SJSA1 (cell line): ENCODE data around the gene NR1H2. TPM values are rescaled to one million over a fixed set of nuclear protein-coding genes. Genes with fewer than 3 reads are reported as not detected.
"Not testable (repeated sequence)": the region's sequence is repeated elsewhere in the genome, so short reads cannot be mapped to it uniquely, and the experiment has no call there.

Source experiments
- DNase-seq, 2 experiments: peaks; one replicate each; pipeline ENCODE4 v3.0.0-alpha.2; 2015 to 2020; ENCODE audit warnings: low spot score in 2 of 2, low read depth in 1 of 2
- H3K27ac ChIP-seq: fragments of 250-450 bp; sonication (Bioruptor Pico); 2 replicates; pipeline ENCODE4 v1.5.1; 2020; ENCODE audit warnings: mild to moderate bottlenecking, moderate library complexity
- H3K27me3 ChIP-seq: fragments of 250-450 bp; sonication (Bioruptor Pico); replicated peaks from 2 replicates; pipeline ENCODE4 v1.5.1; 2020; ENCODE audit warnings: mild to moderate bottlenecking, moderate library complexity
- H3K36me3 ChIP-seq: fragments of 250-450 bp; sonication (Bioruptor Pico); 2 replicates; pipeline ENCODE4 v1.5.1; 2020; ENCODE audit warnings: mild to moderate bottlenecking
- H3K4me1 ChIP-seq: fragments of 250-450 bp; sonication (Bioruptor Pico); replicated peaks from 2 replicates; pipeline ENCODE4 v1.6.1; 2021; ENCODE audit warnings: mild to moderate bottlenecking
- H3K4me3 ChIP-seq: fragments of 250-450 bp; sonication (Bioruptor Pico); 2 replicates; pipeline ENCODE4 v1.5.1; 2020; ENCODE audit warnings: mild to moderate bottlenecking
- H3K9me3 ChIP-seq: fragments of 250-450 bp; sonication (Bioruptor Pico); replicated peaks from 2 replicates; pipeline ENCODE4 v1.5.1; 2020; ENCODE audit warnings: mild to moderate bottlenecking
- total RNA-seq: library from RNA; depleted of rRNA; stranded (reverse); fragments of >200 nt; shearing (Covaris generic); gene quantifications from 2 replicates; pipeline ENCODE4 v1.2.3, GENCODE V29; 2014; rRNA removed

The NR1H2 gene
- total RNA-seq: 32.4 and 45.5 TPM in 2 replicates

DNA sequence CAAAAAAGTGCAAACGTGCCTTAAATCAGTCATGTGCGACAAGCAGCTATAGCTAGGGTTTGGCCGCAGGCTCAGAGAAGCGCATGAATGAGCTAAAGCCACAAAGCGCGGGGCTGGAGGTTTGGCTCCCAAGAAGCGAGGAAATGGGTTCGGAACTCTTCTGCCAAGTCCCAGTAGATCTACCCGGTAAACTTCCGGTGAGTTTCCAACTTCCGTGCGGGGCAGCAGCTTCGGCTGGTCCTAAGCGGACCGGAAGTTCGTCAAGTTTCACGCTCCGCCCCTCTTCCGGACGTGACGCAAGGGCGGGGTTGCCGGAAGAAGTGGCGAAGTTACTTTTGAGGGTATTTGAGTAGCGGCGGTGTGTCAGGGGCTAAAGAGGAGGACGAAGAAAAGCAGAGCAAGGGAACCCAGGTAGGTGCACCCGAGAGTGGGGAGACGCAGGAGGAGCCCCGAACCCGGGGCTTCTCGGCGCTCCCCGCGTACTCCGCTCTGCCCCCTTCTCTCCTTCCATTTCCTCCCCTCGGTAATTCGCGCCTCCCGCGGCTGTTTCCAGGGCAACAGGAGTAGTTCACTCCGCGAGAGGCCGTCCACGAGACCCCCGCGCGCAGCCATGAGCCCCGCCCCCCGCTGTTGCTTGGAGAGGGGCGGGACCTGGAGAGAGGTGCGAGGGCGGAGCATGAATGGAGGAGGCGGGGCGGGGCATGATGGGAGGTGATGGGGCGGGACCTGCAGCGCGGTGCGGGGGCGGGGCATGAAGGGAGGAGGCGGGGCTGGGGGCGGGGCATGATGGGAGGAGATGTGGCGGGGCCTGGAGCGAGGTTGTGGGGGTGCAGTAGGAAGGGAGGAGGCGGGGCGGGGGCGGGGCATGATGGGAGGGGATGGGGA is at the start of gene NR1H2:
NR1H2 (plus strand) TSS at position 292 of the 885 bp plus-strand sequence. CDS start 1,149 bp downstream, outside the sequence.
- Histone ChIP-seq H3K27me3 (no peaks in the 10 kb centered on the region), H3K4me1 (0 out of 2 replicates have a peak, but pooled peaks cover 3% of the 10 kb centered on the region), H3K27ac (peak within 1 kb of the TSS; percentile 96), H3K4me3 (peak within 1 kb of the TSS; percentile 79), H3K36me3 (peaks cover 41% of the 10 kb centered on the region), H3K9me3 (no peaks in the 10 kb centered on the region)
- DNase-seq: peak; percentile 95 to 96

DNA sequence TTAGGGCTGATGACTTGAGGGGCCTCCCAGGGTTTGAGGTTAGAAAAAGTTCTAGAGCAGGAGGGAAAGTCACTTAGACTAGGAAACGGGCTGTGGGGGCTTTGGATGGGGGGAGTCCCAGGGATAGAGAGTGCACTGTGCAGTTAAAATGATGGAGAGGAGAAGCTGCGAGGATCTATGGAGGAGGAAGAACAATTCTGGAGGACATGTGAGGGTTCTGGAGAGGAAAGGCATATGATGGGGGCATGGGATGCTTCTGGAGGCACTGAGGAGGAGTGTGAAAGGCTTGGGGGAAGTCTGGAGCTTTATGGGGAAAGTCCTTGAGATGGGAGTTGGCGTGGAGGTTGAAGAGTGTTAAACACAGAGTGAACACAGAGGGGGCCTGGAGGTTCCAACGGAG is 49.2 kb upstream of the NR1H2 start:
- no peak overlapping the region for H3K27ac ChIP-seq
- no peak for DNase-seq

DNA sequence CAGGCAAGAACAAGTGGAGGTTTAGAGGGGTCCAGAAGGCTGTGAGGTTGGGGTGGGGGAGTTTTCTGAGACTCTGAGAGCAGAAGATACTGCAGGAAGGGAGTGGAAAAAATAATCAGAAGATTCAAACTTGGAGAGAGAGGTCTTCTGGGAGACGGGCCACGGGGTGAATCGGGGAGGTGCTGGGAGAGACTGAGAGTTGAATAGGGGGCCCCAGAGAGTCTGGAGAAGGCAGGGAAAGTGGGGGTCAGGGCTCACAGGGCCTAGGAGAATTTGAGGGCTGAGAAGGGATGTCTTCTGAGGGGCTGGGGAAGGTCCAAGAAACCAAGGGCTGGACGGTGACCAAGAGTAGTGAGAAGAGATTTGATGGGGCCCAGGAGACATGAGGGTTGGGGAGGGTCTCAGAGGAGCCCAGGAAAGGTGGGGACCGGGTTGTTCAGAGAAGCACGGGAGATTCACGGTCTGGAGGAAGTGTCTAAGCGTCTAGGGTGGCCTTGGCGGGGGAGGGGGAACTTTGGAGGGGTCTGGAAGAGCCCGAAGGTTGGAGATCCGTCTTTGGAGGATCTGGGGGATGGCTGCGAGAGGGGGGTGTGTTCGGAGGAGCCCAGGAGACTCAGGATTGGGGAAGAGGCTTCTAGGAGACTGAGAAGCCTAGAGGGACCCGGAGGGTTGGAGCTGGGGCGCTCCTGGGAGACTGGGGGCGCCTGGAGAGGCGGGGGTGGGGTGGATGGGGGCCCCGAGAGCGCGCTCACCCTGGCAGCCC is 48.6 kb upstream of the NR1H2 start:
- H3K9me3 ChIP-seq: peaks cover 4% of the 10 kb centered on the region
- peaks cover 53% of the 10 kb centered on the region for H3K27me3 ChIP-seq
- H3K27ac ChIP-seq: no peak overlapping the region
- no peak for DNase-seq
- H3K36me3 ChIP-seq: no peaks in the 10 kb centered on the region
- 0 out of 2 replicates have a peak, but pooled peaks cover 3% of the 10 kb centered on the region for H3K4me1 ChIP-seq
- H3K4me3 ChIP-seq: no peak overlapping the region

More for the DNA sequence above, 49.2 kb upstream of the NR1H2 start:
- Histone ChIP-seq H3K9me3 (peaks cover 4% of the 10 kb centered on the region), H3K27me3 (peaks cover 46% of the 10 kb centered on the region), H3K4me1 (0 out of 2 replicates have a peak, but pooled peaks cover 3% of the 10 kb centered on the region), H3K36me3 (no peaks in the 10 kb centered on the region), H3K4me3 (no peak overlapping the region)

DNA sequence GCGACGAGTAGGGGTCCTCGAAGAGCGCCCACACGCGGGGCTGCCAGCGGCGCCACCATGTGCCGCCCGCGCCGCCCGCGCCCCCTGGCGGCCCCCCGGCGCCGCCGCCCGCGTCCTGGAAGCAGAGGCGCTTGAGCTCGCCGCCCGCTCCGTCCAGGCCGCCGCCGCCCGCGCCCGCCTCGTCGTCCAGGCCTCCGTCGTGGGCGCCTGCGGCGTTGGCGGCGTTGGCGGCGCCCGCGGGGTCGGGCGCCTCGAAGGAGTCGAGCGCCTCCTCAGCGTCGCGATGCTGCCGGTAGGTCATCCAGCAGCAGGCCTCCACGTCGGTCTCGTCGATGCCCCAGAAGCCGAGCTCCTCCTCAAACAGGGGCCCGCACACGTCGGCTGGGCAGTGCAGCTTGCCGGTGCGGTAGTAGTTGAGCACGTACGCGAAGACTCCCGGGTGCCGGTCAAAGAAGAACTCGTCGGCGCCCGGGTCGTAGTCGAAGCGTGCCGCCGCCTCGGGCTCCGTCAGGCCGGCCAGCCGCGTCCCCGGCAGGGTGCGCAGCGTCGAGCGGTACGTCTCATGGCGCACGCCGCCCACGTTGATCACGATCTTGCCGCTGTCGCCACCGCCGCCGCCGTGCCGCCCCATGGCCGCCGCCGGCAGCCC is 47.9 kb upstream of the NR1H2 start:
- H3K4me3 ChIP-seq: no peak overlapping the region

DNA sequence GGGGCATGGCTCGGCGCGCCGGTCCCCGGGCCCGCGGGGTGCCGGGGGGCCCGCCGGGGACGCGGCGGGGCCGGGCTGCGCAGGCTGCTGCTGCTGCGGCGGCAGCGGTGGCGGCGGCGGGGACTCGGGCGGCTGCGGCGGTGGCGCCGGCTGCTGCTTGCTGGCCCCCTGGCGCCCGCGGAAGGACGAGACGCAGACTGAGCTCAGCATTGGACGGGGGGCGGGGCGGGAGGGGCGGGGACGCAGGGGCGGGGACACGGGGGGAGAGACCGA is 47.4 kb upstream of the NR1H2 start:
- DNase-seq: no peak
- peaks cover 11% of the 10 kb centered on the region for H3K9me3 ChIP-seq
- peaks cover 5% of the 10 kb centered on the region; the same call in 1 of the 2 replicates for H3K4me1 ChIP-seq
- H3K4me3 ChIP-seq: no peak overlapping the region
- peaks cover 64% of the 10 kb centered on the region for H3K27me3 ChIP-seq
- no peak overlapping the region for H3K27ac ChIP-seq
- H3K36me3 ChIP-seq: no peaks in the 10 kb centered on the region

More for the DNA sequence above, 47.9 kb upstream of the NR1H2 start:
- Histone ChIP-seq H3K36me3 (no peaks in the 10 kb centered on the region), H3K27me3 (peaks cover 60% of the 10 kb centered on the region), H3K4me1 (0 out of 2 replicates have a peak, but pooled peaks cover 3% of the 10 kb centered on the region), H3K9me3 (peaks cover 6% of the 10 kb centered on the region), H3K27ac (no peak overlapping the region)
- DNase-seq: no peak

DNA sequence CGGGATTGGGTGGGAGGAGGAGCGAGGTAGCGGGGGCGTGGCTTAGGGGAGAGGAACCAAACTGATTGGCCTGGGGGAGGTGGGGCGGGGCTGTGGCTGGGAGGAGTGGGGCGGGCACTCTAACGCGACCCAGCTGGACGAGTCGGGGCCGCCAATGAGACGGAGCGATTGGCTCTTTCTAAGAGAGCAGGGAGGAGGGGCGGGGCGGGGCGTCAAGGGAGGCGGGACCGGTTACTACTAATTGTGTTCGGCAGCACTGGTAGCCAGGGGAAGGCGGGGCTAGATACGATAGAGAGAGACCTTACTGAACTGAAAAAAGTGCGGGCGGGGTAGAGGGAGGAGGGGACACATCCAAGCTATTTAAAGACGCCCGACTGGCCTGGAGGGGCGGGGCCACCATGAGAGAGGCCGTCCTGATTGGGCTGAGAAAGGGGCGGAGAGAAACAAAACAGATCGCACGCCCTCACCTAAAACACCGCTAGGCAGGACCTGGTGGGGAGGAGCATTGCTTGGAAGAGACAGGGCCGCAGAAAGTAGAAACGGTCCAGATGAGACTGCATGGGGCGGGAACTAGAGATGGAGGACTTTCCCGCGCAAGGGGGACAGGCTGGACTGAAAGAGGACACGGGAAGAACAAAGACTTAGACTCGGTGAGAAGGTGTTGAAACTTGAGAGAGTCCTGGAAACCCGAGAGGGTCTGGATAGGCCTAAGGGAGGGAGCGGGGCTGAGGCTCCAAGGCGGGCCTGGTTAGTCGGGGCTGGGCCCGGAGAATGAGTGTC is 46.9 kb upstream of the NR1H2 start, which contains the start of gene KCNC3:
KCNC3 (minus strand) TSS at position 232 of the 780 bp plus-strand sequence. CDS start 295 bp downstream, outside the sequence.
- Histone ChIP-seq H3K4me1 (peaks cover 6% of the 10 kb centered on the region; the same call in 1 of the 2 replicates), H3K27ac (no peak within 1 kb of the TSS), H3K9me3 (peaks cover 13% of the 10 kb centered on the region), H3K36me3 (no peaks in the 10 kb centered on the region), H3K27me3 (peaks cover 68% of the 10 kb centered on the region), H3K4me3 (no peak within 1 kb of the TSS)
- DNase-seq: peak in 1 of 2 experiments; percentile 74

DNA sequence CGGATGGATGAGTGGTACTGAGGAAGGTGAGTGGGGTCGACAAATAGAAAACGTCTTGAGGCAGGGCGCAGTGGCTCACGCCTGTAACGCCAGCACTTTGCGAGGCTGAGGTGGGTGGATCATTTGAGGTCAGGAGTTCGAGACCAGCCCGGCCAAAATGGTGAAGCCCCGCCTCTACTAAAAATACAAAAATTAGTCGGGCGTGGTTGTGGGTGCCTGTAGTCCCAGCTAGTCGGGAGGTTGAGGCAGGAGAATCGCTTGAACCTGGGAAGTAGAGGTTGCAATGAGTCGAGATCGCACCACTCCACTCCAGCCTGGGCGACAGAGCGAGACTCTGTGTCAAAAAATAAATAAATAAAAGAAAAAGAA is 46.3 kb upstream of the NR1H2 start:
- peaks cover 13% of the 10 kb centered on the region for H3K9me3 ChIP-seq
- not testable (repeated sequence) for H3K4me1 ChIP-seq, DNase-seq, H3K4me3 ChIP-seq, H3K27ac ChIP-seq, H3K36me3 ChIP-seq
- peaks cover 68% of the 10 kb centered on the region for H3K27me3 ChIP-seq

DNA sequence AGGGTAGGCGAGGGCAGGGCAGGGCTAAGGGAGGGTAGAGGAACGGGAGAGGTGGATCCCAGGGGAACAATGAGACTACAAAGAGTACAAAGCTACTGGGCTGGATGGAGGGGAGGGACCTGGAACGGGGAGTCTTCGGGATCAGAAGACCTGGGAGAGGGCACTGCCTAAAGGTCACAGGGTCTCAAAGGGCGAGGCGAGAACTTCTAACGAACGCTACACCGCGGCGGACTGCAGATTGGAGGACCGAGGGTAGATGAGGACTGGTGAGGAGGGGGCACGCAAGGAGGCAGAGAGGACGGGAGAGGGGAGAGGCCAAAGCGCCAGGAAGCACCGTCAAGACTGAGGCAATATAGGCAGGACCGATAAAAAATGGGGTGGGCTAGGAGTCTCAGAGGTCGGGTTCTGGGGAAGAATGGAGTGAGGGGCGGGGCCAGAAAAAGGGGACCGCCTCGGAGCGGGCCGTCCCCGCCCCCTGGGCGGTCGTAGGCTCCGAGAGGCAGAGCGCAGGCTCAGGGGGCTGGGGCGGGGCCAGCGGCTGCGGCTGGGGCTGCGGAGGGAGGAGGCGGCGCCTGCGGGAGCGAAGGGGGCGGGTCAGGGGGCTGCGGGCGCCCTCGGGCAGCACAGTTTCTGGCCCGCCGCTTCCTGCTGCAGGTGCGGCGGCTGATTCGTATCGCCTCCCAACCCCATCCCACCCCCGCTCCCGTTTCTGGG is 45.7 kb upstream of the NR1H2 start:
- no peak overlapping the region for H3K27ac ChIP-seq
- H3K9me3 ChIP-seq: peaks cover 13% of the 10 kb centered on the region
- no peak overlapping the region for H3K4me3 ChIP-seq
- no peak for DNase-seq
- H3K27me3 ChIP-seq: peaks cover 67% of the 10 kb centered on the region
- no peaks in the 10 kb centered on the region for H3K36me3 ChIP-seq
- peaks cover 6% of the 10 kb centered on the region; the same call in 1 of the 2 replicates for H3K4me1 ChIP-seq

DNA sequence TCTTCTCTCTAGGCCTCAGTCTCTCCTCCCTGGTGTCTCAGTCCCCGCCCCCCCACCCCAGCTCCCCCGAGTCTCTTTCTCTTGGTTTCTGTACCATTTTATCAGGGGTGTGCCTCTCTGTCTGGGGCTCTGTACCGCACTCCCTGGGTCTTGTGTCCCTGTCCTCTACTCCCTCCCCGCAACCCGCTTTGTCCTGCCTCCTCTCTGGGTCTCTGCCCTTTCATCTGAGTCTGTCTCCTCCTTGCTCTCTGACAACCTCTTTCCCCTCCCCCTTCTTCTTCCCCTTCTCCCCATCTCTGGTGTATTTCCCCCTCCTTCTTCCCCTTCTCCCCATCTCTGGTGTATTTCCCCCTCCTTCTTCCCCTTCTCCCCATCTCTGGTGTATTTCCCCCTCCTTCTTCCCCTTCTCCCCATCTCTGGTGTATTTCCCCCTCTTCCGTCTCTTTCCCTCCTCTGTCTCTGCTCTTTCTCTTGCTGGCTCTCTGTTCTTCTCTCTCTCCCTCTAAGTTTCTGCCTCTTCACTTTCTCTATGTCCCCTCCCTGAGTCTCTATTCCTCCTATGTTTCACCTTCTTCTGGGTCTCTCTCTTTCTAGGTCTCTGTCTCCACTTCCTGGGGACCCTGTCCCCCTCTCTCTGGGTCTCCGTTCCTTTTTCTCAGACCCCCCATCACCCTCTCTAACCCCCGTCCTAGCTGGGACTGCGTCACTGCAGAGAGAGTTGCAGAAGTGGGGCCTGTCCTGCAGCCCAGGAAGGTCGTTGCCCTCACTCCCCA is 44.9 kb upstream of the NR1H2 start:
- Histone ChIP-seq H3K27me3 (peaks cover 62% of the 10 kb centered on the region), H3K4me1 (peaks cover 4% of the 10 kb centered on the region; the same call in 1 of the 2 replicates), H3K4me3 (no peak overlapping the region), H3K27ac (no peak overlapping the region), H3K36me3 (no peaks in the 10 kb centered on the region), H3K9me3 (peaks cover 13% of the 10 kb centered on the region)
- DNase-seq: no peak

DNA sequence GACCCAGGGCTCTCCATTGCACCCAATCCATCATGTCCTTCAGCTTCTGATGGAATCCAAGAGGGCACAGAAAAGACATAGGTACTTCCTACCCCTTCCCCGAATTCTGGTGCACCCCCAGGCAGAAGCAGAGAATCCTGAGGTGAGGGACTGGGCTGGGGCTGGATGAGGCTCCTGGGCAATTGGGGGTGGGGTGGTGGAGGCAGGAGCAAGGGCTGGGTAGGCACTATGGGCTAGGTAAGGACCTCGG is 44.3 kb upstream of the NR1H2 start:
- H3K27ac ChIP-seq: no peak overlapping the region
- H3K4me1 ChIP-seq: peaks cover 4% of the 10 kb centered on the region; the same call in 1 of the 2 replicates
- no peak for DNase-seq
- H3K27me3 ChIP-seq: peaks cover 60% of the 10 kb centered on the region
- H3K4me3 ChIP-seq: no peak overlapping the region
- H3K9me3 ChIP-seq: peaks cover 13% of the 10 kb centered on the region
- H3K36me3 ChIP-seq: no peaks in the 10 kb centered on the region

DNA sequence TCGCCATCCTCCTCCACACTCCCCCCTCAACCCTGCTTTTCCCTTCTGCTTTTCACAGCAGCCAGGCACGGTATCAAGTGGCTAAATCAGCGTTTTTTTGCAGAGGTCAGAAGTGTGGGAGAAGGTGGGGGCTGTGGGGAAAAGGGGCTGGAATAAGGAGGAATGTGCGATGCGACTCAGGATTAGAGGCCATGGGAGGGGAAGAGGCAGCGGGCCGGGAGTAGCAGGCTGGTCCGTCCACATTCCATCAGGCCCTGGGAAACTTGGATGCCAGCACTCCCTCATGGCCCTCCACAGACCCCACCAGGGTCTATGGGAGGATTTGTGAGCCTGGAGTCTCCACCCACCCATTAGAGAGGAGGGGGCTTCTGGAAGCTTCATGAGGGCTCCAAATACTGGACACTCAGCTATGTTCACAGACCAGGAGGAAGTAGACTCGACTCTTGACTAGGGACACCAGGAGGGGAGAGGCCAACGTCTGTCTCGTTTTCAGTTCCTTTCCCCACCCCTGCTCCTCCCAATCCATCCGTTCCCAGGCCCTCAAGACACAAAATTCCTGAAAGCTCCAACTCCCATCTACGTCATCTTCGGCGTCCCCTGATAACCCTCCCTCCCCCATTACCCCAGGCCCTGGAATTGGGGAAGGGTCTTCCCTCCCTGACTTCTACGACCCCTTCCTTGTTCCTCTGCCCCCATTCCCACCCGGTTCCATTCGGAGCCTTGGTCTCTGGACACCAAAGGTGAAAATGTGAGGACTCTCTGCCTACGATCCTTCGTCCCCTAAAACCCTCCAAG is 43.8 kb upstream of the NR1H2 start:
- no peak for DNase-seq
- no peak overlapping the region for H3K27ac ChIP-seq
- H3K4me1 ChIP-seq: peaks cover 4% of the 10 kb centered on the region; the same call in 1 of the 2 replicates
- no peaks in the 10 kb centered on the region for H3K36me3 ChIP-seq
- H3K9me3 ChIP-seq: peaks cover 13% of the 10 kb centered on the region
- H3K27me3 ChIP-seq: peaks cover 55% of the 10 kb centered on the region
- H3K4me3 ChIP-seq: no peak overlapping the region
